Tibial nerve (tissue), 4 donors: ENCODE measurements around the gene TMUB1. TPM values are rescaled to one million over a fixed set of nuclear protein-coding genes. Genes with fewer than 3 reads are reported as not detected.
A peak's percentile ranks its signal among the peaks of the same experiment; 100 is the strongest.

Source experiments
- DNase-seq, 2 donors: peaks; one replicate each; pipeline ENCODE4 v3.0.0-alpha.2; 2019; ENCODE audit warnings: low spot score in 2 of 2
- H3K27ac ChIP-seq, 4 donors: fragments of 200-600 bp; sonication (generic) in 3 of 4; one replicate each; pipeline ENCODE4 v1.5.1; 2017 to 2019; ENCODE audit warnings: mild to moderate bottlenecking in 1 of 4
- H3K27me3 ChIP-seq, 2 donors: fragments of 200-600 bp; sonication (generic) in 1 of 2; one replicate each; pipeline versions ENCODE4 v1.5.1 to v1.6.0; 2017 to 2019
- H3K36me3 ChIP-seq, 3 donors: fragments of 200-600 bp; sonication (generic); one replicate each; pipeline ENCODE4 v1.5.1; 2018 to 2019
- H3K4me1 ChIP-seq, 4 donors: fragments of 200-600 bp; sonication (generic) in 3 of 4; one replicate each; pipeline ENCODE4 v1.5.1; 2017 to 2019
- H3K4me3 ChIP-seq, 4 donors: fragments of 200-600 bp; sonication (generic) in 3 of 4; one replicate each; pipeline ENCODE4 v1.5.1; 2017 to 2019; ENCODE audit warnings: mild to moderate bottlenecking in 1 of 4, moderate library complexity in 1 of 4
- H3K9me3 ChIP-seq, 4 donors: fragments of 200-600 bp; sonication (generic) in 3 of 4; one replicate each; pipeline ENCODE4 v1.5.1; 2017 to 2019
- EP300 ChIP-seq, 2 donors: sonication (generic); formaldehyde crosslinking; IDR thresholded peaks; one replicate each; pipeline ENCODE4 v1.6.1; 2017; ENCODE audit warnings: antibody characterized with exemption in 2 of 2, mild to moderate bottlenecking in 1 of 2
- POLR2A ChIP-seq, 2 donors: fragments of 450-650 bp; IDR thresholded peaks; one replicate each; pipeline ENCODE4 v1.6.1; 2017; ENCODE audit warnings: antibody characterized with exemption in 2 of 2, mild to moderate bottlenecking in 2 of 2, moderate library complexity in 2 of 2
- WGBS, 2 donors: methylation state at CpG; one replicate each; pipeline ENCODE4 v1.1.5; 2018; 5-methylcytosine and 5-hydroxymethylcytosine counted together
- total RNA-seq, 4 donors: library from RNA; depleted of rRNA; stranded (reverse); fragments of >200 nt; gene quantifications; one replicate each; pipeline ENCODE4 v1.1.0, GENCODE V29; 2016
- TF ChIP-seq, protein P1 (sequence below), 5 experiments: fragments of 200-600 bp in 3 of 5; fragments of 450-650 bp in 2 of 5; sonication (generic) in 3 of 5; IDR thresholded peaks; one replicate each; pipeline ENCODE4 v1.5.1; 2016 to 2019; ENCODE audit warnings: antibody characterized with exemption in 5 of 5, mild to moderate bottlenecking in 3 of 5, moderate library complexity in 2 of 5

The TMUB1 gene
- total RNA-seq, 4 donors from 2014 or later, result 24.3 to 61.5 (median 33.8) TPM

DNA sequence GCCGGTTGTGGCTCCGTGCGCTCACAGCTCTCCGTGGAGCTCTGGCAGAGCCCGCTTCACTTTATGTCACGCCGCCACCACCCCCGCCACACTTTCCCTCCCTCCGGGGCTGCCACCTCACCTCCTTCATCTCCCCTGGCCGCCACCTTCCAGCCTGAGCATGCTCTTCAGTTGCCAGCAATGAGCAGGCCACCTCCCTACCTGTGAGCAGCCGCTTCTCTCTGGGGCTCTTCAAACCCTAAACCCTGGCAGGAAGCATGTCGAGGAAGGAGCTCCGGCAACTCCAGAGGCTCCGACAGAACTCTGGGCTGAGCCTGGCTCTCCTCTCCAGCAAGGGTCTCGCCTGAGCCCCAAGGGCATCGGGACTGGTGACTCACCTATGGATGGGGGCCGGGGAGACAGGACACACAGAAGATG lies 47.5 kb upstream of the TMUB1 start:
- Histone ChIP-seq H3K9me3 (no peaks in the 10 kb centered on the region), H3K4me1 (peaks cover 0 to 24% (median 12%) of the 10 kb centered on the region in 4 donors), H3K27ac (peak overlapping the region in 1 of 4 donors; percentile 53), H3K4me3 (no peak overlapping the region), H3K27me3 (no peaks in the 10 kb centered on the region), H3K36me3 (peaks cover 4 to 93% (median 4%) of the 10 kb centered on the region in 3 donors)
- TF ChIP-seq, protein P1, sequence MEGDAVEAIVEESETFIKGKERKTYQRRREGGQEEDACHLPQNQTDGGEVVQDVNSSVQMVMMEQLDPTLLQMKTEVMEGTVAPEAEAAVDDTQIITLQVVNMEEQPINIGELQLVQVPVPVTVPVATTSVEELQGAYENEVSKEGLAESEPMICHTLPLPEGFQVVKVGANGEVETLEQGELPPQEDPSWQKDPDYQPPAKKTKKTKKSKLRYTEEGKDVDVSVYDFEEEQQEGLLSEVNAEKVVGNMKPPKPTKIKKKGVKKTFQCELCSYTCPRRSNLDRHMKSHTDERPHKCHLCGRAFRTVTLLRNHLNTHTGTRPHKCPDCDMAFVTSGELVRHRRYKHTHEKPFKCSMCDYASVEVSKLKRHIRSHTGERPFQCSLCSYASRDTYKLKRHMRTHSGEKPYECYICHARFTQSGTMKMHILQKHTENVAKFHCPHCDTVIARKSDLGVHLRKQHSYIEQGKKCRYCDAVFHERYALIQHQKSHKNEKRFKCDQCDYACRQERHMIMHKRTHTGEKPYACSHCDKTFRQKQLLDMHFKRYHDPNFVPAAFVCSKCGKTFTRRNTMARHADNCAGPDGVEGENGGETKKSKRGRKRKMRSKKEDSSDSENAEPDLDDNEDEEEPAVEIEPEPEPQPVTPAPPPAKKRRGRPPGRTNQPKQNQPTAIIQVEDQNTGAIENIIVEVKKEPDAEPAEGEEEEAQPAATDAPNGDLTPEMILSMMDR (IDR thresholded peaks at IDR 0.05), result no peak
- TF ChIP-seq EP300 (IDR thresholded peaks at IDR 0.05), result no peak
- TF ChIP-seq POLR2A (IDR thresholded peaks at IDR 0.05), result no peak
- DNase-seq, result no peak
- WGBS, 2 donors, result 84 to 91% methylated on average over 14 to 17 of the region's 17 CpGs

- no peaks in the 10 kb centered on the region for H3K9me3 ChIP-seq
- WGBS, 2 donors, result 91 to 94% methylated on average over 9 of the region's 9 CpGs
- H3K4me3 ChIP-seq, result no peak overlapping the region
- no peak for DNase-seq
- H3K27ac ChIP-seq, result no peak overlapping the region
- no peaks in the 10 kb centered on the region for H3K27me3 ChIP-seq
- peaks cover 0 to 31% (median 19%) of the 10 kb centered on the region in 4 donors for H3K4me1 ChIP-seq
- H3K36me3 ChIP-seq, result peaks cover under 1 to 86% (median 4%) of the 10 kb centered on the region in 3 donors
- TF ChIP-seq POLR2A (IDR thresholded peaks at IDR 0.05), result no peak
- TF ChIP-seq EP300 (IDR thresholded peaks at IDR 0.05), result no peak
- TF ChIP-seq, protein P1 (IDR thresholded peaks at IDR 0.05), result no peak
These were observed 46.8 kb upstream of the TMUB1 start for GRCh38 chr7:151129960-151130591.

- H3K4me1 ChIP-seq, result peaks cover 0 to 34% (median 21%) of the 10 kb centered on the region in 4 donors
- 89 to 93% methylated on average over 28 of the region's 28 CpGs for WGBS, 2 donors
- H3K27ac ChIP-seq, result no peak overlapping the region
- H3K36me3 ChIP-seq, result peaks cover 0 to 79% (median 4%) of the 10 kb centered on the region in 3 donors
- DNase-seq, result no peak
- H3K9me3 ChIP-seq, result no peaks in the 10 kb centered on the region
- no peak overlapping the region for H3K4me3 ChIP-seq
- H3K27me3 ChIP-seq, result no peaks in the 10 kb centered on the region
- no peak for TF ChIP-seq POLR2A (IDR thresholded peaks at IDR 0.05)
- TF ChIP-seq, protein P1 (IDR thresholded peaks at IDR 0.05), result no peak
- no peak for TF ChIP-seq EP300 (IDR thresholded peaks at IDR 0.05)
These were observed 46.0 kb upstream of the TMUB1 start for GRCh38 chr7:151129117-151129959.

DNA sequence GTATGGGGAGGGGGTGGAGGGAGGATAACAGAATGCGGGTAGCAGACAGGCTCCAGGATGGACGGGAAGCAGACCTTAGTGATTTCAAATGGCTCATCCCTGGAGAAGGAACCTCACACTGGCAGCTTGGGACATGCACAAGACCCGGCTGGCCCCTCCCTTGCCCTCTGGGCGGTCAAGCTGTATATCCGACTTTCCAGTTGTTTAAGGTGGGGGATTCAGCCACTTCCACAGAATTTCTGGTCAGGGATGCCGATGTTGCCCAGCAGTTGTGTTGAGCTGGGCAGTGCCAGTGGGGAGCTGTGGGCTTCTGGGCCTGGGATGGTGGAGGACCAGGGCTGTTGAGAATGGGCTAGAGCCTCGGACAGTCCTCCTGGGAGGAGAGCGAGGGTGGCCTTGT lies 45.4 kb upstream of the TMUB1 start:
- no peak for DNase-seq
- no peak overlapping the region for H3K4me3 ChIP-seq
- no peaks in the 10 kb centered on the region for H3K9me3 ChIP-seq
- no peak overlapping the region for H3K27ac ChIP-seq
- WGBS, 2 donors, result 83 to 91% methylated on average over 6 to 7 of the region's 8 CpGs
- peaks cover 0 to 34% (median 22%) of the 10 kb centered on the region in 4 donors for H3K4me1 ChIP-seq
- H3K27me3 ChIP-seq, result no peaks in the 10 kb centered on the region
- TF ChIP-seq POLR2A (IDR thresholded peaks at IDR 0.05) (no peak), EP300 (IDR thresholded peaks at IDR 0.05) (no peak)
- TF ChIP-seq, protein P1 (IDR thresholded peaks at IDR 0.05), result no peak
- H3K36me3 ChIP-seq, result peaks cover 0 to 74% (median 4%) of the 10 kb centered on the region in 3 donors

GRCh38 chr7:151128144-151128543 lies 44.9 kb upstream of the TMUB1 start:
- Histone ChIP-seq H3K27ac (no peak overlapping the region), H3K4me1 (peaks cover 0 to 34% (median 22%) of the 10 kb centered on the region in 4 donors), H3K4me3 (no peak overlapping the region), H3K9me3 (no peaks in the 10 kb centered on the region), H3K36me3 (peaks cover 0 to 74% (median 4%) of the 10 kb centered on the region in 3 donors), H3K27me3 (no peaks in the 10 kb centered on the region)
- no peak for TF ChIP-seq EP300 (IDR thresholded peaks at IDR 0.05)
- TF ChIP-seq, protein P1 (IDR thresholded peaks at IDR 0.05), result no peak
- no peak for TF ChIP-seq POLR2A (IDR thresholded peaks at IDR 0.05)
- WGBS, 2 donors, result 80 to 93% methylated on average over 14 of the region's 14 CpGs
- no peak for DNase-seq
